Raji (cell line): ENCODE measurements around the gene SGMS1.

Source experiments
- POLR2A ChIP-seq: IDR thresholded peaks from 2 replicates; pipeline ENCODE4 v1.6.1; 2011; ENCODE audit warnings: low read depth, low read length, control low read depth; ENCODE audit not compliant: insufficient read depth

Gene SGMS1

DNA sequence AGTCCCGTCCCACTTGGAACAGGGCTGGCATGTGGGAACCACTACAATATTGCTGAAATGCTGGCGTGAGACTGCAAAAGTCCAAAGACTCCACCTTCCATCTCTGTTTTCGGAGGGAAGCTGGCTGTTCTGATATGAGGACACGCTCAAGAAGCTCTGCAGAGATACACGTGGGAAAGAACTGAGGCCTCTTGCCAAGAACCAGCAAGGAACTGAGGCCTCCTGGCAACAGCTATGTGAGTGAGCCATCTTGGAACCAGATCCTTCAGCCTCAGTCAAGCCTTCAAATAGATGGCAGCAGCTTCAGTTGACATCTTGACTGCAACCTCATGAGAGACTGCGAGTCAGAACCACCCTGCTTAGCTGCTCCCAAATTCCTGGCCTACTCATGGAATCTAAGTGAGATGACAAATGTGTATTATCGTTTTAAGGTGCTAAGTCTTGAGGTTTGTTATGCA lies 30.8 kb downstream of the SGMS1 start:
- no peak for TF ChIP-seq POLR2A

DNA sequence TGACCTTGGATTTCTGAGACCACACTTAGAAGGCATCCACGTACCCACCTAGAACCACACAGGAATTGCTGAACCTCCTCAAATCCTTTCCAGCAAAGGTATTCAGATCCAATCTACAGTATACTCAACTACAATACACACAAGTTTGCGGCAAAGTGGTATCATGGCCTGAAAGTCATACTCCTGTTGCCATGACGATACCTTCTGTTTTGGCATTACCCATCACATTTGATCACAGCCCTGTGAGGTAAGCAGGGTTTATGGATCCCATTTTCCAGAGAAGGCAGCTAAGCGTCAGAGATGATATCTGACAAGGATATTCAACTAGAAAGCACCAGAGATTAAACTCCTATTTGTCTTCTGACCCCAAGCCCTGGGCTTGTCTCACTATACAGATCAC lies 32.8 kb downstream of the SGMS1 start:
- TF ChIP-seq POLR2A = no peak

DNA sequence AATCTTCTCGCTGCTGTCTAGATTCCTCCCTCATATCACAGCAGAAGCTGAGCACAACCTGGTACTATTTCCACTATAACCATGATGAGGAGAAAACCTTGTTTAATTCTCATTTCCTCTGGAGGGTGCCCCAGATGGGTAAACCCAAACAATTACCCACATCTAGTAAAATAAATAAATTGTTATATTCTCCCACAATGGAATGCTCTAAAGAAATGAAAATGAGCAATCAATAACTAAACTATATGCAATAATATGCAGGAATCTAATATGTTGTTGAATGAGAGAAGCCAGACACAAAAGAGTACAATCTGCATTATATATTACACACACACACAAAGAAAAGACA lies 37.0 kb downstream of the SGMS1 start:
- no peak for TF ChIP-seq POLR2A

GRCh38 chr10:50585921-50586739 lies 37.6 kb downstream of the SGMS1 start:
- TF ChIP-seq POLR2A = no peak

DNA sequence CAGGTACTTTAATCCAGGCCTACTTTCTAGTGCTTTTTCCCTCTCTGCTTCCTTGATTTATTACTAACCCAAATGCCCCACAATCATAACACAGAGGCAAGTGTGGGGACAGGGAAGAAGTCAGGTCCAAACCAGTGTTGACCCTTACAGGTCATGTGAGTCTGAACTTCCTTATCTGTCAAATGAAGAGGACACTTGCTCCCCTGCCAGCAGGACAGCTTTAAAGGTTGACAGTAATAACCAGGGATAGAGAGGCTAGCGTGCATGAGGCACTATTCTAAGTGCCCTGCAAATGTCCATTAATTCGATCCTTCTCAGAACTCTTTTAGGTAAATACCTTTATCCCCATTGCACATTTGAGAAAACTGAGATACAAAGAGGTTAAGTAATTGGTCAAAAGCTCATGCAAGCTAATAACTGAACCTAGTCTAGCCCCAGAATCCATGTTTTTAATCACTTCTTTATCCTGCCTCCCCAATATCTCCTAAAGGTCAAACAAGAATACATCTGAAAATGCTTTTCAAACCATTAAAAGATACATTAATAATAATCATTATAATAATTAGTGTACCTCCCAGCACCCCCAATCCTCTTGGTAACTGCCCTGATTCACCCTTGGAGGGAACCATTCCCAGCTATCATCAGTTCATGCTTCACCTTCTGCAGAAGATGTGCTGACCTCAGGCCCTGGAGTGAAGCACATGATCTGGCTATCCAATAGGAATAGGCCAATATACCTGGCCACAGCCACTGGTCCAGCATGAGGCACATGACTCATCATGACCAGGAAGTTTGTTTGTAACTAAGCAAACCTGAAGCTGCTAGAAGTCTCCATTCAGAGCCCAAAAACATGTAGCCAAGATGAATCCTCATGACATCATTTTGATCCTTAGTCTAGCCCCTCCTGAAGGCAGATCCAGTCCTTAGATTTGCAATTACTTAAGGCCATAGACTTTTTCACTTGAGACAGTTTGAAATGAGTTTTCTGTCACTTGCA lies 40.7 kb downstream of the SGMS1 start:
- no peak for TF ChIP-seq POLR2A

- TF ChIP-seq POLR2A = no peak
These were observed 41.7 kb downstream of the SGMS1 start for GRCh38 chr10:50582046-50582445.

DNA sequence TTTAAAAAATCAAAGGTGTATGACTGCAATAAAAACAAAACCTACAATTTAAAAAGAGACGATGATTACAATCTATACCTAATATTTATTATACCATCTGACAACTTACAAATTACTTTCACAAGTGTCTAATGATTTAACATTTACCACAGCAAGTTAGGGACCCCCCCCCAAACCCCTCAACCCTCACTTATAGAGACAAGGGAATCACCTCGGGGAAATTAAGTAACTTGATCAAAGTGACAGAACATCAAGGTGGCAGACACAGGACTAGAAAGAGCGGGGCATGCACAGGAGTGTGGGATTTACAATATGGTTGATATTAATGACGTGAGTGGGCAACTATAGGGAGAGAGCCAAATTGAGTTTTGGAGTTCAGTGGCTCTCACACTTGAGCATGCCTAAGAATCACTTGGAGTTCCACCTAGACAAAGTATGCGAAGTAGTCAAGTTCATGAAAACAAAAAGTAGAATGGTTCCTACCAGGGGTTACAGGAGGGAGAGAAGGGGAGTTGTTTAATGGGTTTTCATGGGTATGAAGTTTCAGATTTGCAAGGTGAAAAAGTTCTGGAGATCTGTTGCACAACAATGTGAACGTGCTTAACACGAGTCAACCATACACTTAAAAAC lies 43.4 kb downstream of the SGMS1 start:
- TF ChIP-seq POLR2A = no peak

- TF ChIP-seq POLR2A = no peak
These were observed 44.1 kb downstream of the SGMS1 start for GRCh38 chr10:50579491-50580261.

DNA sequence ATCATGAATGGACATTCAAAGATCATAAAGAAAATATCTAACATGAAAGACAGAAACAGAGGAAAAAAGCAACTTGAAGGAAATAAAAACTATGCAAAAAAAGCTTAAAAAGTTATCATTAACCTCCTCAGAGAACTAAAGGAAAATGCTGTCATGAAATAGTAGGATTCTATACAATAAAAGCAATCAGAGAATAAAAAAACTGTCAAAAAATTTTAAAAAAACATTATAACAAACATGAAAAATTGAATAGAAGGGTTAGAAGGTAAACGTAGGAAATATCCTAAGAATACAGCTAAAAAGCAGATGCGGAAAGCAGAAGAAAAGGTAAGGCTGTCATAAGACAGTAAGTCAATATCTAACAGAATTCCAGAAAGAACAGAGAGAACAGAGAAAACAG lies 44.8 kb downstream of the SGMS1 start:
- TF ChIP-seq POLR2A = no peak

- no peak for TF ChIP-seq POLR2A
These were observed 45.9 kb downstream of the SGMS1 start for GRCh38 chr10:50577681-50578350.

DNA sequence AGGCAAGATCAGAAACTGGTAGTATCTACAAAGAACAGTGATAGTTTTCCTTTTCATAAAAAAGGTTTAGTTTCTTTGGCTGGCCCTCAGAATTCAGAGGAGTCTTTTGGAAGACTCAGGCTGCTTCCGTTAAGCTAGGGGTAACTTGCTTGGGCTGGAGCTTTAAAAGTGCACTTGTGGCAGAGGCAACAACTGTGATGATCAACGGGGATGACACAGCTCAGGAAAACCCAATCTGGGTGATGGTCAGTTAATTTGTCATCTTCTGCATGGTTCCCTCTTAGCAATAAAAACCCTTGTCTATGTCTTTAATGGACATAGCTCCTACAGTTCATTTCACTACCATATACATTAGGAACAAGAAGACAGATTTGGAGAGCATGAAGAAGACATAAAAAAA lies 46.7 kb downstream of the SGMS1 start:
- TF ChIP-seq POLR2A = no peak

- TF ChIP-seq POLR2A = no peak
These were observed 47.4 kb downstream of the SGMS1 start for GRCh38 chr10:50576245-50576815.

DNA sequence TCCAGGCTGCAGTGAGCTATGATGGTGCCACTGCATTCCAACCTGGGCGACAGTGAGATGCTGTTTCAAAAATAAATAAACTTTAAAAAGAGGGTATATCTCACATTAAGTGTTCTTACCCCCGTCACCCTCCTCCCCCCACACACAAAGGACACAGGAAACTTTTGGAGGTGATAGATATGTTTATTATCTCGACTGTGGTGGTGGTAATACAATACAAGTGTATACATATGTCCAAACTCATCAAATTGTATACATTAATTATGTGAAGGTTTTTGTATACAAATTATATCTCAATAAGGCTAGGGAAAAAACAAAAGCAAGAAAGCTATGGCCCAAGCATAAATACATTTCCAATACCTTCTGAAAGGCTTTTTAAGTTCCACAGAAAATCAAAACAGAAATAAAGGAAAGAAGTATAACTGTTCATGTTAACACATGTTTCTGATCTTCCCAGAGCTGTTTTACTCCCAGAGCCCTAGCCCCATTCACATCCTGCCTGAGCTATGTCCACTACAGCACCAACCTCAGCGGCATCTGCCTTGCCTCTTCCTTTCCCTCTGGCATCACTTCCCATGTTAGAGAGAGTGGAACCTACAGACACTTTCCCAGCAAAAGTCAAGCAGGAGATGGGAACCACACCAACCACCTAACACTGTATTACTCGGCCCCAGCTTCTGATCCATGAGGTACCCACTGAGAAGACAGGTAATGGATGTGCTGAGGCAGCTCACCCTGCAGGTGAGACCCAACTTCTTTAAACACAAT lies 48.1 kb downstream of the SGMS1 start:
- no peak for TF ChIP-seq POLR2A

DNA sequence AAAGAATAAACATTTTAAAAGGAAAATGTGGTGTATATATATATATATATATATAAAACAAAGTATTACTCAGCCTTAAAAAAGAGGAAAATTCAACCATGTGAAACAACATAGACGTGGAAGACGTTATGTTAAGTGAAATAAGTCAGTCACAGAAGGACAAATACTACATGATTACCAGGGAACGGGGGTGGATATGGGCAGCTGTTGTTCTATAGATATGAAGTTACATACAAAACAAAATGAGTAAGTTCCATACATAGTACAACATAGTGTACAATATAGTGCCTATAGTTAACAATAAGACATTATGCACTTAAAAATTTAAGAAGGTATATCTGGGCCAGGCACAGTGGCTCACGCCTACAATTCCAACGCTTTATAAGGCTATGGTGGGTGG lies 48.8 kb downstream of the SGMS1 start:
- TF ChIP-seq POLR2A = no peak

DNA sequence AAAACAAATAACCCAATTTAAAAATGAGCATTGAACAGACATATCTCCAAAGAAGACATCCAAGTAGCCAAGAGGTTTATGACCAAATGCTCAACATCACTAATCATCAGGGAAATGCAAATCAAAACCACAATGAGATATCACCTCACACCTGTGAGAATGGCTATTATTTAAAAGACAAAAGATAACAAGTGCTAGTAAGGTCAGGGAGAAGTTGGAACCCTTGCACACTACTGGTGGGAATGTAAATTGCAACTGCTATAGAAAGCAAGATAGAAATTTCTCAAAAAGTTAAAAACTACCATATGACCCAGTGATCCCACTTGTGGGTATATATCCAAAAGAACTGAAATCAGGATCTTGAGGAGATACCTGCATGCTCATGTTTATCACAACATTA lies 49.5 kb downstream of the SGMS1 start:
- no peak for TF ChIP-seq POLR2A
